HepG2 (cell line): ENCODE results near the gene CTU2. TPM values are rescaled to one million over a fixed set of nuclear protein-coding genes. Genes with fewer than 3 reads are reported as not detected.
A peak's percentile ranks its signal among the peaks of the same experiment; 100 is the strongest.

ENCODE experiments used
- CCAR2 ChIP-seq: fragments of 200-400 bp; formaldehyde crosslinking; optimal IDR thresholded peaks from 2 replicates; pipeline ENCODE3; 2018; ENCODE audit warnings: low read depth, mild to moderate bottlenecking, low read length, moderate library complexity
- ESRRA ChIP-seq: sonication (generic); formaldehyde crosslinking; IDR thresholded peaks from 2 replicates; pipeline ENCODE4 v1.5.1; 2020; ENCODE audit warnings: mild to moderate bottlenecking, low read depth, missing genetic modification reagents
- FOXK2 ChIP-seq: fragments of 450-650 bp; IDR thresholded peaks from 2 replicates; pipeline ENCODE4 v1.6.1; 2016
- GTF2F1 ChIP-seq: fragments of 150-350 bp; IDR thresholded peaks from 2 replicates; pipeline ENCODE4 v1.6.1; 2014; ENCODE audit warnings: low read length
- IRX3 ChIP-seq: sonication (generic); formaldehyde crosslinking; IDR thresholded peaks from 2 replicates; pipeline ENCODE4 v1.8.1; 2023; ENCODE audit warnings: mild to moderate bottlenecking, low read depth, missing genetic modification reagents, borderline replicate concordance
- JDP2 ChIP-seq: sonication (generic); formaldehyde crosslinking; IDR thresholded peaks from 2 replicates; pipeline ENCODE4 v1.8.1; 2022; ENCODE audit warnings: missing genetic modification reagents, borderline replicate concordance
- KAT2B ChIP-seq: fragments of 150-350 bp; IDR thresholded peaks from 2 replicates; pipeline ENCODE4 v1.6.1; 2014; ENCODE audit warnings: low read depth, low read length, borderline replicate concordance
- KAT7 ChIP-seq: IDR thresholded peaks from 2 replicates; pipeline ENCODE4 v1.6.1; 2018; ENCODE audit warnings: borderline replicate concordance, missing compliant biosample characterization
- MAF1 ChIP-seq: sonication (generic); formaldehyde crosslinking; IDR thresholded peaks from 2 replicates; pipeline ENCODE4 v1.5.0; 2020; ENCODE audit warnings: missing genetic modification reagents, borderline replicate concordance
- MZF1 ChIP-seq: sonication (generic); formaldehyde crosslinking; IDR thresholded peaks from 2 replicates; pipeline ENCODE4 v1.8.1; 2023; ENCODE audit warnings: mild to moderate bottlenecking, missing genetic modification reagents, borderline replicate concordance
- NFE2L2 ChIP-seq: fragments of 150-350 bp; IDR thresholded peaks from 2 replicates; pipeline ENCODE4 v1.6.1; 2014; ENCODE audit warnings: low read length
- POLR2AphosphoS2 ChIP-seq: IDR thresholded peaks from 2 replicates; pipeline ENCODE4 v1.6.1; 2011; ENCODE audit warnings: low read depth, low read length, improper control_type of control experiment
- SMARCE1 ChIP-seq: fragments of 450-650 bp; IDR thresholded peaks from 2 replicates; pipeline ENCODE4 v1.6.1; 2017; ENCODE audit warnings: borderline replicate concordance
- WIZ ChIP-seq: sonication (generic); formaldehyde crosslinking; IDR thresholded peaks from 2 replicates; pipeline ENCODE4 v1.5.1; 2020; ENCODE audit warnings: mild to moderate bottlenecking, missing genetic modification reagents
- ZNF292 ChIP-seq: sonication (generic); formaldehyde crosslinking; IDR thresholded peaks from 2 replicates; pipeline ENCODE4 v1.8.1; 2022; ENCODE audit warnings: mild to moderate bottlenecking, low read depth, missing genetic modification reagents, borderline replicate concordance
- ZNF354B ChIP-seq: sonication (generic); formaldehyde crosslinking; IDR thresholded peaks from 2 replicates; pipeline ENCODE4 v1.8.0; 2022; ENCODE audit warnings: mild to moderate bottlenecking, missing genetic modification reagents
- ZNF431 ChIP-seq: sonication (generic); formaldehyde crosslinking; IDR thresholded peaks from 2 replicates; pipeline ENCODE4 v1.9.0; 2022; ENCODE audit warnings: missing genetic modification reagents, low read depth, mild to moderate bottlenecking, borderline replicate concordance
- ZNF607 ChIP-seq: sonication (generic); formaldehyde crosslinking; IDR thresholded peaks from 2 replicates; pipeline ENCODE4 v1.5.1; 2020; ENCODE audit warnings: missing genetic modification reagents, mild to moderate bottlenecking, borderline replicate concordance
- ZNF652 ChIP-seq: IDR thresholded peaks from 2 replicates; pipeline ENCODE4 v1.6.1; 2016; ENCODE audit warnings: low read depth, borderline replicate concordance
- ZNF709 ChIP-seq: sonication (generic); formaldehyde crosslinking; IDR thresholded peaks from 2 replicates; pipeline ENCODE4 v1.5.0; 2020; ENCODE audit warnings: mild to moderate bottlenecking, missing genetic modification reagents
- ZSCAN29 ChIP-seq: sonication (generic); formaldehyde crosslinking; conservative IDR thresholded peaks from 2 replicates; pipeline ENCODE4 v1.4.0; 2020; ENCODE audit warnings: mild to moderate bottlenecking, missing genetic modification reagents
- polyA plus RNA-seq, 8 experiments: library from polyadenylated mRNA; depleted of rRNA in 3 of 8; stranded (reverse) in 7 of 8; unstranded in 1 of 8; fragments of >200 nt; fragmentation: Illumina TruSeq in 4 of 8; extraction: Trizol in 4 of 8; gene quantifications; 2 replicates each; pipeline versions ENCODE4 v1.2.1 to v1.2.3, GENCODE V29; 2011 to 2016; ENCODE audit warnings: low read depth in 4 of 8, missing spikeins in 1 of 8, mixed read lengths in 1 of 8; ENCODE audit not compliant: insufficient read depth in 1 of 8
- total RNA-seq, 5 experiments: library from RNA; depleted of rRNA; stranded (reverse); fragments of >200 nt; fragmentation: Illumina TruSeq; extraction: Trizol; gene quantifications; 2 replicates each; pipeline ENCODE4 v1.2.3, GENCODE V29; 2016; ENCODE audit warnings: low read depth in 1 of 5
- TF ChIP-seq, protein P1 (sequence below): sonication (generic); formaldehyde crosslinking; IDR thresholded peaks from 2 replicates; pipeline ENCODE4 v1.4.0; 2020; ENCODE audit warnings: missing genetic modification reagents
- TF ChIP-seq, protein P2 (sequence below): sonication (generic); formaldehyde crosslinking; IDR thresholded peaks from 2 replicates; pipeline ENCODE4 v1.4.0; 2020; ENCODE audit warnings: mild to moderate bottlenecking, low read depth, missing genetic modification reagents
- TF ChIP-seq, protein P3 (sequence below): sonication (generic); formaldehyde crosslinking; IDR thresholded peaks from 2 replicates; pipeline ENCODE4 v1.9.0; 2021; ENCODE audit warnings: missing genetic modification reagents, mild to moderate bottlenecking, borderline replicate concordance

The CTU2 gene
- total and polyA plus RNA-seq, 2 of the 13 experiments (the other 11 are each of a cell fraction or from before 2014, with no cell fraction given), result 13.3 to 21.9 TPM

DNA sequence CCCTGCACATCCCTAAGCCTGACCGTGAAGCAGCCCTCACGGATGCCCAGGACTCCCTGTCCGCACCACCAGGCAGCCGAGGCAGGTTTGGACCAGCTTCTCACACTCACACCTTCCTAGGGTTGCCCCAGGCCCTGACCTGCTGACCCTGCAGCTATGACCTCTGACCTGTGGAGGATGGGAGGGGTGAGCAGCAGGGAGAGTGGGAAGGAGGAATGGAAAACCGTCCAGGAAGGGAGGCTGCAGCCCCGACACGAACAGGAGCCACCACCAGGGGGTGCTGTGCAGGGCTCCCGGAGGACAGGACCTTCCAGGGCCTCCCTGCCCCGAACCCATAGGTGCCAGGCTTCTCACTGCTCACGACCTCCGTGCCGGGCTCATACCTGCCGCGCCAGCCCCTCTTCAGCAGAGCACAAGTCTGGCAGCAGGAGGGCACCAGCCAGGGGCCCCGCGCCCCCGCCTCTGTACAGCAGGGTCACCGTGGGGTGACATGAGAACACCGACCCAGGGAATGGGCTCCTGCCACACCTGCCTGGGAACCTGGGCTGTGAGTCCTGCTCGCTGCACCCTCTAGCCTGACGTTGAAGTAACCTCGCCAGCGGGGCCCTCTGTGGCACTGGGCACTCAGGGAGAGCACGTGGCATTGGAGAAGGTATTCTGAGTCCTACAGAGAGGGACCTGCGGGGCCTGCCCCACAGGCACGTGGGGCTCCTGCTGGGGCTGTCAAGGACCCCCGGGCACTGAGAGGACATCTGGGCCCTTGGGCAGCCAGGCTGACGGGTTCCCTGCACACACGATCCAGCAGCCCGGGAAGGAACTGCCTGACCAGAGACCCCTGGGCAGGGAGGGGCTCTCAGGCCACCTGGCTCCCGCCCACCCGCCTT, 37.6 kb downstream of the CTU2 start (continued):
- TF ChIP-seq MZF1 (CRISPR knock-in tag) (0 out of 2 replicates have a peak, but pooled peaks have one; percentile 39), ZNF292 (CRISPR knock-in tag) (no peak), IRX3 (no peak), ZNF607 (no peak), ESRRA (CRISPR knock-in tag) (no peak), KAT2B (no peak), KAT7 (CRISPR knock-in tag) (no peak), ZNF354B (CRISPR knock-in tag) (no peak), SMARCE1 (no peak), ZNF431 (CRISPR knock-in tag) (no peak), ZSCAN29 (no peak), WIZ (CRISPR knock-in tag) (no peak), JDP2 (CRISPR knock-in tag) (no peak), CCAR2 (no peak), FOXK2 (no peak), ZNF652 (CRISPR knock-in tag) (no peak), POLR2AphosphoS2 (no peak), GTF2F1 (no peak), MAF1 (CRISPR knock-in tag) (no peak), NFE2L2 (no peak), ZNF709 (CRISPR knock-in tag) (no peak)
- TF ChIP-seq, protein P1, sequence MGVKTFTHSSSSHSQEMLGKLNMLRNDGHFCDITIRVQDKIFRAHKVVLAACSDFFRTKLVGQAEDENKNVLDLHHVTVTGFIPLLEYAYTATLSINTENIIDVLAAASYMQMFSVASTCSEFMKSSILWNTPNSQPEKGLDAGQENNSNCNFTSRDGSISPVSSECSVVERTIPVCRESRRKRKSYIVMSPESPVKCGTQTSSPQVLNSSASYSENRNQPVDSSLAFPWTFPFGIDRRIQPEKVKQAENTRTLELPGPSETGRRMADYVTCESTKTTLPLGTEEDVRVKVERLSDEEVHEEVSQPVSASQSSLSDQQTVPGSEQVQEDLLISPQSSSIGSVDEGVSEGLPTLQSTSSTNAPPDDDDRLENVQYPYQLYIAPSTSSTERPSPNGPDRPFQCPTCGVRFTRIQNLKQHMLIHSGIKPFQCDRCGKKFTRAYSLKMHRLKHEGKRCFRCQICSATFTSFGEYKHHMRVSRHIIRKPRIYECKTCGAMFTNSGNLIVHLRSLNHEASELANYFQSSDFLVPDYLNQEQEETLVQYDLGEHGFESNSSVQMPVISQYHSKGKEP (CRISPR knock-in tag), result no peak
- TF ChIP-seq, protein P2, sequence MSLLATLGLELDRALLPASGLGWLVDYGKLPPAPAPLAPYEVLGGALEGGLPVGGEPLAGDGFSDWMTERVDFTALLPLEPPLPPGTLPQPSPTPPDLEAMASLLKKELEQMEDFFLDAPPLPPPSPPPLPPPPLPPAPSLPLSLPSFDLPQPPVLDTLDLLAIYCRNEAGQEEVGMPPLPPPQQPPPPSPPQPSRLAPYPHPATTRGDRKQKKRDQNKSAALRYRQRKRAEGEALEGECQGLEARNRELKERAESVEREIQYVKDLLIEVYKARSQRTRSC (CRISPR knock-in tag), result no peak
- TF ChIP-seq, protein P3, sequence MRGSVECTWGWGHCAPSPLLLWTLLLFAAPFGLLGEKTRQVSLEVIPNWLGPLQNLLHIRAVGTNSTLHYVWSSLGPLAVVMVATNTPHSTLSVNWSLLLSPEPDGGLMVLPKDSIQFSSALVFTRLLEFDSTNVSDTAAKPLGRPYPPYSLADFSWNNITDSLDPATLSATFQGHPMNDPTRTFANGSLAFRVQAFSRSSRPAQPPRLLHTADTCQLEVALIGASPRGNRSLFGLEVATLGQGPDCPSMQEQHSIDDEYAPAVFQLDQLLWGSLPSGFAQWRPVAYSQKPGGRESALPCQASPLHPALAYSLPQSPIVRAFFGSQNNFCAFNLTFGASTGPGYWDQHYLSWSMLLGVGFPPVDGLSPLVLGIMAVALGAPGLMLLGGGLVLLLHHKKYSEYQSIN (CRISPR knock-in tag), result peak; percentile 35; the same call in 1 of the 2 replicates
